ENCODE results near the gene SLC7A6. TPM values are rescaled to one million over a fixed set of nuclear protein-coding genes. Genes with fewer than 3 reads are reported as not detected.

SLC7A6 gene
- total and polyA plus RNA-seq, 2 of the 13 experiments (the other 11 are each of a cell fraction or from before 2014, with no cell fraction given), result 35.8 to 70.8 TPM

DNA sequence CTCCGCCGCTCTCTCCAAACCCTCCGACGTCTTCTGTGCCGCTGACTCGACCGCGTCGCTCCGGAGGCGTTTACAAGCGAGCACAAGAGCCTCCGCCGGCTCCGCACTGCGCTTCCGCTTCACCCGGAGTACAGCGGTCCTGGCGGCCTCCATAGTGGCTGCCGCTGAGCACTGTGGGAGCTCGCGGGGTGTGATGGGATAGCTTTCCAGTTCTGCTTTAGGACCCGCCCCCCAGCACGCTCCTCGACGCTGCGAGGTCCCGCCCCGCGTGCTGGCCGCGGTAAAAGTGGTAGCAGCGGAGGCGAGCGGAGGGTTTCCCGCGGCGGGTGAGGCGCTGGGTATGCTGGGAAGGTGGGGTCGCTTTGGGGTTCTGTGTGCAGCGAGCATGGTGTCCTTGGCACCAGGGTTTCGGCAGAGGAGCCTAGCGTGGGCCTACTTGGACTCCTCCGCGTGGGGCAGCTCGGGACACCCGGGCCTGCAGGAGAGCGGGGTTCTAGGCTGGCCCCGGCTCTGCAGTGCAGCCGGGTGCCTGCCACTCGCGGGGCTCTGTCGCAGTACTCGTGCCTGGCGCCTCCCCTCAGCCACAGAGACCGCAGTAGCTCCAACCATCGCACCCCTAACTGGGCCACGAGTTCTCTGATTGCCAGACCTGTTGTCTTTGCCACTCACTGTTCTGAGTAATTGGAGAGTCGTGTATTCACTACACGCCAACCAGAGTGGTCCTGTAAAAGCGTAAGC, 46.6 kb downstream of the SLC7A6 start, which contains the start of the genes PRMT7 and SLC7A6OS (continued):
- TF ChIP-seq, protein P1, sequence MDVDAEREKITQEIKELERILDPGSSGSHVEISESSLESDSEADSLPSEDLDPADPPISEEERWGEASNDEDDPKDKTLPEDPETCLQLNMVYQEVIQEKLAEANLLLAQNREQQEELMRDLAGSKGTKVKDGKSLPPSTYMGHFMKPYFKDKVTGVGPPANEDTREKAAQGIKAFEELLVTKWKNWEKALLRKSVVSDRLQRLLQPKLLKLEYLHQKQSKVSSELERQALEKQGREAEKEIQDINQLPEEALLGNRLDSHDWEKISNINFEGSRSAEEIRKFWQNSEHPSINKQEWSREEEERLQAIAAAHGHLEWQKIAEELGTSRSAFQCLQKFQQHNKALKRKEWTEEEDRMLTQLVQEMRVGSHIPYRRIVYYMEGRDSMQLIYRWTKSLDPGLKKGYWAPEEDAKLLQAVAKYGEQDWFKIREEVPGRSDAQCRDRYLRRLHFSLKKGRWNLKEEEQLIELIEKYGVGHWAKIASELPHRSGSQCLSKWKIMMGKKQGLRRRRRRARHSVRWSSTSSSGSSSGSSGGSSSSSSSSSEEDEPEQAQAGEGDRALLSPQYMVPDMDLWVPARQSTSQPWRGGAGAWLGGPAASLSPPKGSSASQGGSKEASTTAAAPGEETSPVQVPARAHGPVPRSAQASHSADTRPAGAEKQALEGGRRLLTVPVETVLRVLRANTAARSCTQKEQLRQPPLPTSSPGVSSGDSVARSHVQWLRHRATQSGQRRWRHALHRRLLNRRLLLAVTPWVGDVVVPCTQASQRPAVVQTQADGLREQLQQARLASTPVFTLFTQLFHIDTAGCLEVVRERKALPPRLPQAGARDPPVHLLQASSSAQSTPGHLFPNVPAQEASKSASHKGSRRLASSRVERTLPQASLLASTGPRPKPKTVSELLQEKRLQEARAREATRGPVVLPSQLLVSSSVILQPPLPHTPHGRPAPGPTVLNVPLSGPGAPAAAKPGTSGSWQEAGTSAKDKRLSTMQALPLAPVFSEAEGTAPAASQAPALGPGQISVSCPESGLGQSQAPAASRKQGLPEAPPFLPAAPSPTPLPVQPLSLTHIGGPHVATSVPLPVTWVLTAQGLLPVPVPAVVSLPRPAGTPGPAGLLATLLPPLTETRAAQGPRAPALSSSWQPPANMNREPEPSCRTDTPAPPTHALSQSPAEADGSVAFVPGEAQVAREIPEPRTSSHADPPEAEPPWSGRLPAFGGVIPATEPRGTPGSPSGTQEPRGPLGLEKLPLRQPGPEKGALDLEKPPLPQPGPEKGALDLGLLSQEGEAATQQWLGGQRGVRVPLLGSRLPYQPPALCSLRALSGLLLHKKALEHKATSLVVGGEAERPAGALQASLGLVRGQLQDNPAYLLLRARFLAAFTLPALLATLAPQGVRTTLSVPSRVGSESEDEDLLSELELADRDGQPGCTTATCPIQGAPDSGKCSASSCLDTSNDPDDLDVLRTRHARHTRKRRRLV (CRISPR knock-in tag; IDR thresholded peaks at IDR 0.05), result peak; percentile 98
- TF ChIP-seq ZNF569 (CRISPR knock-in tag; IDR thresholded peaks at IDR 0.05; ENCODE audit: borderline replicate concordance) (peak; percentile 96; the same call in 1 of the 2 replicates), PHF20 (CRISPR knock-in tag; IDR thresholded peaks at IDR 0.05) (peak; percentile 95), ZNF766 (CRISPR knock-in tag; IDR thresholded peaks at IDR 0.05; ENCODE audit: borderline replicate concordance) (peak; percentile 100), AGO1 (IDR thresholded peaks at IDR 0.05; ENCODE audit: low read depth, low read length, poor library complexity, severe bottlenecking) (peak; percentile 87), ZNF138 (CRISPR knock-in tag; IDR thresholded peaks at IDR 0.05; ENCODE audit: low read depth) (peak; percentile 100), RORA (CRISPR knock-in tag; IDR thresholded peaks at IDR 0.05) (no peak), ZSCAN21 (CRISPR knock-in tag; IDR thresholded peaks at IDR 0.05; ENCODE audit: borderline replicate concordance) (peak; percentile 99), GABPB1 (CRISPR knock-in tag; IDR thresholded peaks at IDR 0.05) (peak; percentile 93), NCOA5 (CRISPR knock-in tag; IDR thresholded peaks at IDR 0.05) (no peak), ZNF776 (CRISPR knock-in tag; IDR thresholded peaks at IDR 0.05) (peak; percentile 99), ZKSCAN5 (CRISPR knock-in tag; IDR thresholded peaks at IDR 0.05) (peak; percentile 81), GATA4 (IDR thresholded peaks at IDR 0.05; ENCODE audit: borderline replicate concordance, low read depth) (peak; percentile 85), SCMH1 (CRISPR knock-in tag; IDR thresholded peaks at IDR 0.05; ENCODE audit: borderline replicate concordance) (no peak), ATF7 (IDR thresholded peaks at IDR 0.05) (no peak), ATF7 (CRISPR knock-in tag; IDR thresholded peaks at IDR 0.05) (peak; percentile 65; the same call in 1 of the 2 replicates), SOX5 (CRISPR knock-in tag; IDR thresholded peaks at IDR 0.05; ENCODE audit: borderline replicate concordance) (peak; percentile 87), HOXA5 (CRISPR knock-in tag; IDR thresholded peaks at IDR 0.05) (peak; percentile 99), SNAPC2 (CRISPR knock-in tag; IDR thresholded peaks at IDR 0.05) (peak; percentile 99)
- TF ChIP-seq, protein P2, sequence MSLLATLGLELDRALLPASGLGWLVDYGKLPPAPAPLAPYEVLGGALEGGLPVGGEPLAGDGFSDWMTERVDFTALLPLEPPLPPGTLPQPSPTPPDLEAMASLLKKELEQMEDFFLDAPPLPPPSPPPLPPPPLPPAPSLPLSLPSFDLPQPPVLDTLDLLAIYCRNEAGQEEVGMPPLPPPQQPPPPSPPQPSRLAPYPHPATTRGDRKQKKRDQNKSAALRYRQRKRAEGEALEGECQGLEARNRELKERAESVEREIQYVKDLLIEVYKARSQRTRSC (CRISPR knock-in tag; IDR thresholded peaks at IDR 0.05; ENCODE audit: low read depth), result peak; percentile 99; the same call in 1 of the 2 replicates
- TF ChIP-seq, protein P3, sequence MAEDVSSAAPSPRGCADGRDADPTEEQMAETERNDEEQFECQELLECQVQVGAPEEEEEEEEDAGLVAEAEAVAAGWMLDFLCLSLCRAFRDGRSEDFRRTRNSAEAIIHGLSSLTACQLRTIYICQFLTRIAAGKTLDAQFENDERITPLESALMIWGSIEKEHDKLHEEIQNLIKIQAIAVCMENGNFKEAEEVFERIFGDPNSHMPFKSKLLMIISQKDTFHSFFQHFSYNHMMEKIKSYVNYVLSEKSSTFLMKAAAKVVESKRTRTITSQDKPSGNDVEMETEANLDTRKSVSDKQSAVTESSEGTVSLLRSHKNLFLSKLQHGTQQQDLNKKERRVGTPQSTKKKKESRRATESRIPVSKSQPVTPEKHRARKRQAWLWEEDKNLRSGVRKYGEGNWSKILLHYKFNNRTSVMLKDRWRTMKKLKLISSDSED (CRISPR knock-in tag; IDR thresholded peaks at IDR 0.05), result peak; percentile 97
- TF ChIP-seq, protein P4, sequence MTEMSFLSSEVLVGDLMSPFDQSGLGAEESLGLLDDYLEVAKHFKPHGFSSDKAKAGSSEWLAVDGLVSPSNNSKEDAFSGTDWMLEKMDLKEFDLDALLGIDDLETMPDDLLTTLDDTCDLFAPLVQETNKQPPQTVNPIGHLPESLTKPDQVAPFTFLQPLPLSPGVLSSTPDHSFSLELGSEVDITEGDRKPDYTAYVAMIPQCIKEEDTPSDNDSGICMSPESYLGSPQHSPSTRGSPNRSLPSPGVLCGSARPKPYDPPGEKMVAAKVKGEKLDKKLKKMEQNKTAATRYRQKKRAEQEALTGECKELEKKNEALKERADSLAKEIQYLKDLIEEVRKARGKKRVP (CRISPR knock-in tag; IDR thresholded peaks at IDR 0.05), result peak in 1 of 2 experiments; percentile 93; a peak in 2 of 4 replicates
